IPS-NIHi11 (cell line): ENCODE results near the gene CHMP4B.

ENCODE experiments used
- DNase-seq: peaks from one replicate; pipeline ENCODE4 v3.0.0; 2012; ENCODE audit warnings: mixed read lengths, low spot score

CHMP4B gene

DNA sequence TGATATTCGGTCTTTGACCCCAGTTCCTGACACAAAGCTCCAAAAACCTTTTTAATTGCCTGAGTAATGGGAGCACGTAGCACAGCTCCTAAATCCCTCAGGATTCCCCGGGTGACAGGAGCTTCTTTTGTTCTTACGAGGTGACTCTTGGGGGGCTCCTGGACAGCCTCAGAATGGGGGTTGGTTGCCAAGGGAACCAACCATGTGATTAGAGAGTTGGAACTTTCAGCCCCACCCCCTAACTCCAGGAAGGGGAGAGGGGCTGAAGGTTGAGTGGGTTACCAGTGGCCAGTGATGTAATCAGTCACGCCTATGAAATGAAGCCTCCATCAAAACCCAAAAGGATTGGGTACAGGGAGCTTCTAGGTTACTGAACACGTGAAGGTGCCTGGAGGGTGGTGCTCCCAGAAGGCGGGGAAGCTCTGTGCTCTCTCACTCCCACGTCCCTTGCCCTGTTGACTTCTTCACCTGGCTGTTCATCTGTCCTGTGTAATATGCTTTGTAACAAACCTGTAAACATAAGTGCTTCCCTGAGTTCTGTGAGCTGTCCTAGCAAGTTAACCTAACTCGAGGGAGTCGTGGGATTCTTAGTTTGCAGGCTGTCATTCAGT lies 89.5 kb downstream of the CHMP4B start:
- DNase-seq = no peak

GRCh38 chr20:33901132-33901523 lies 90.0 kb downstream of the CHMP4B start:
- no peak for DNase-seq

DNA sequence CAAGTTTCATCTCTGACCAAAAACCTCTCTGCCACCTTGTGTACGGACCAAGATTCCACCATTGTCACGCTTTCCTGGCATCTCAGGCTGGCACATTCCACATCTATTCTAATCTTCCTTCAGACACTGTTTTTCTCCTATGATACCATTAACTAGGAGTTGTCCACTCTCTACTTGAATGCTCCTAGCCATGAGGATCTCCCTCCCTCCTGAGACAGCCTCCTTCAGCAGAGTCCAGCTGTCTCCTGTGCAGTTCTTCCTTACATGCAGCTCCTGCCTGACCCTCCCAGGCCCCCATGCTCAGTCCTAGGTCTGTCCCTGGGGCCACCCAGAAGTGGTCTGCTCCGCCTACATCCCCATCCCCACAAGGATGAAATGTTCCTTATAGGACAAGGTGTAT lies 90.9 kb downstream of the CHMP4B start:
- DNase-seq = no peak
